Stimulated activated CD4-positive, alpha-beta T cell treated with anti-CD3 and anti-CD28 coated beads, Interleukin-4, amount 100 ng/mL, for 24 hours (primary cell): ENCODE measurements around the gene SIPA1L3.
A peak's percentile ranks its signal among the peaks of the same experiment; 100 is the strongest.

Source experiments
- DNase-seq: peaks from one replicate; pipeline ENCODE4 v3.0.0-alpha.2; 2020

The SIPA1L3 gene

GRCh38 chr19:38202504-38202903 is 295.5 kb downstream of the SIPA1L3 start:
- DNase-seq, result no peak

- no peak for DNase-seq
These were observed 296.2 kb downstream of the SIPA1L3 start for GRCh38 chr19:38203197-38203596.

GRCh38 chr19:38204096-38204495 is 297.1 kb downstream of the SIPA1L3 start:
- no peak for DNase-seq

- no peak for DNase-seq
These were observed 297.7 kb downstream of the SIPA1L3 start for GRCh38 chr19:38204728-38205127.

- no peak for DNase-seq
These were observed 299.2 kb downstream of the SIPA1L3 start for GRCh38 chr19:38206006-38206745.

- DNase-seq, result no peak
These were observed 299.9 kb downstream of the SIPA1L3 start for GRCh38 chr19:38206928-38207327.

- no peak for DNase-seq
These were observed 300.5 kb downstream of the SIPA1L3 start for GRCh38 chr19:38207543-38207942.

- DNase-seq, result no peak
These were observed 301.6 kb downstream of the SIPA1L3 start for GRCh38 chr19:38208571-38208970.

- DNase-seq, result no peak
These were observed 302.1 kb downstream of the SIPA1L3 start for GRCh38 chr19:38209152-38209551.

- no peak for DNase-seq
These were observed 302.9 kb downstream of the SIPA1L3 start for GRCh38 chr19:38209671-38210457.

- DNase-seq, result no peak
These were observed 303.5 kb downstream of the SIPA1L3 start for GRCh38 chr19:38210458-38210987.

- no peak for DNase-seq
These were observed 304.2 kb downstream of the SIPA1L3 start for GRCh38 chr19:38211151-38211591.

GRCh38 chr19:38211766-38212165 is 304.8 kb downstream of the SIPA1L3 start:
- DNase-seq, result no peak

GRCh38 chr19:38213469-38213868 is 306.5 kb downstream of the SIPA1L3 start:
- DNase-seq, result no peak

- peak; percentile 60 for DNase-seq
These were observed 307.1 kb downstream of the SIPA1L3 start for GRCh38 chr19:38213911-38214625.

- no peak for DNase-seq
These were observed 310.0 kb downstream of the SIPA1L3 start for GRCh38 chr19:38216785-38217641.

- no peak for DNase-seq
These were observed 311.2 kb downstream of the SIPA1L3 start for GRCh38 chr19:38218204-38218603.

GRCh38 chr19:38219221-38219620 is 312.2 kb downstream of the SIPA1L3 start:
- DNase-seq, result no peak

GRCh38 chr19:38221421-38221820 is 314.4 kb downstream of the SIPA1L3 start:
- DNase-seq, result no peak

GRCh38 chr19:38221919-38222830 is 315.2 kb downstream of the SIPA1L3 start:
- DNase-seq, result no peak

GRCh38 chr19:38223119-38223523 is 316.1 kb downstream of the SIPA1L3 start:
- DNase-seq, result no peak
